ENCODE data around the gene KCNC1. TPM values are rescaled to one million over a fixed set of nuclear protein-coding genes. Genes with fewer than 3 reads are reported as not detected.

Gene KCNC1
- total RNA-seq, 2 experiments from 2014 or later: not detected

GRCh38 chr11:17778352-17778751 is 43.8 kb downstream of the KCNC1 start:
- Mint-ChIP-seq H3K9me3 (no peaks in the 10 kb centered on the region), H3K36me3 (no peaks in the 10 kb centered on the region), H3K27ac (no peak overlapping the region), H3K27me3 (no peaks in the 10 kb centered on the region), H3K4me3 (no peak overlapping the region), H3K4me1 (no peaks in the 10 kb centered on the region)
- no peak for DNase-seq

- Mint-ChIP-seq H3K27ac (no peak overlapping the region), H3K9me3 (no peaks in the 10 kb centered on the region), H3K27me3 (no peaks in the 10 kb centered on the region), H3K36me3 (no peaks in the 10 kb centered on the region), H3K4me3 (no peak overlapping the region), H3K4me1 (no peaks in the 10 kb centered on the region)
- DNase-seq: no peak
These were observed 44.6 kb downstream of the KCNC1 start for GRCh38 chr11:17778956-17779860.

GRCh38 chr11:17779861-17780594 is 45.4 kb downstream of the KCNC1 start:
- Mint-ChIP-seq H3K36me3 (no peaks in the 10 kb centered on the region), H3K4me3 (no peak overlapping the region), H3K27ac (no peak overlapping the region), H3K9me3 (no peaks in the 10 kb centered on the region), H3K27me3 (no peaks in the 10 kb centered on the region), H3K4me1 (no peaks in the 10 kb centered on the region)
- DNase-seq: no peak

- H3K36me3 Mint-ChIP-seq: no peaks in the 10 kb centered on the region
- no peak for DNase-seq
- H3K27me3 Mint-ChIP-seq: no peaks in the 10 kb centered on the region
- H3K4me1 Mint-ChIP-seq: no peaks in the 10 kb centered on the region
- no peak overlapping the region for H3K4me3 Mint-ChIP-seq
- no peaks in the 10 kb centered on the region for H3K9me3 Mint-ChIP-seq
- H3K27ac Mint-ChIP-seq: no peak overlapping the region
These were observed 46.1 kb downstream of the KCNC1 start for GRCh38 chr11:17780668-17781067.

GRCh38 chr11:17781221-17781620 is 46.6 kb downstream of the KCNC1 start:
- Mint-ChIP-seq H3K27me3 (no peaks in the 10 kb centered on the region), H3K36me3 (no peaks in the 10 kb centered on the region), H3K4me1 (no peaks in the 10 kb centered on the region), H3K27ac (no peak overlapping the region), H3K4me3 (no peak overlapping the region), H3K9me3 (no peaks in the 10 kb centered on the region)
- no peak for DNase-seq

GRCh38 chr11:17781626-17782025 is 47.0 kb downstream of the KCNC1 start:
- Mint-ChIP-seq H3K9me3 (no peaks in the 10 kb centered on the region), H3K27ac (no peak overlapping the region), H3K4me1 (no peaks in the 10 kb centered on the region), H3K36me3 (no peaks in the 10 kb centered on the region), H3K4me3 (no peak overlapping the region), H3K27me3 (no peaks in the 10 kb centered on the region)
- no peak for DNase-seq

GRCh38 chr11:17782145-17782544 is 47.6 kb downstream of the KCNC1 start:
- no peaks in the 10 kb centered on the region for H3K27me3 Mint-ChIP-seq
- H3K36me3 Mint-ChIP-seq: no peaks in the 10 kb centered on the region
- H3K9me3 Mint-ChIP-seq: no peaks in the 10 kb centered on the region
- no peak for DNase-seq
- no peak overlapping the region for H3K4me3 Mint-ChIP-seq
- H3K27ac Mint-ChIP-seq: no peak overlapping the region
- no peaks in the 10 kb centered on the region for H3K4me1 Mint-ChIP-seq

GRCh38 chr11:17782603-17783337 is 48.2 kb downstream of the KCNC1 start:
- Mint-ChIP-seq H3K4me3 (no peak overlapping the region), H3K27ac (no peak overlapping the region), H3K27me3 (no peaks in the 10 kb centered on the region), H3K4me1 (no peaks in the 10 kb centered on the region), H3K9me3 (no peaks in the 10 kb centered on the region), H3K36me3 (no peaks in the 10 kb centered on the region)
- DNase-seq: no peak

- Mint-ChIP-seq H3K27ac (no peak overlapping the region), H3K36me3 (peaks cover 4% of the 10 kb centered on the region), H3K9me3 (no peaks in the 10 kb centered on the region), H3K27me3 (no peaks in the 10 kb centered on the region), H3K4me3 (no peak overlapping the region), H3K4me1 (no peaks in the 10 kb centered on the region)
- DNase-seq: no peak
These were observed 49.3 kb downstream of the KCNC1 start for GRCh38 chr11:17783878-17784277.

GRCh38 chr11:17786824-17787525 is 52.4 kb downstream of the KCNC1 start:
- Mint-ChIP-seq H3K4me1 (no peaks in the 10 kb centered on the region), H3K27ac (no peak overlapping the region), H3K27me3 (no peaks in the 10 kb centered on the region), H3K4me3 (no peak overlapping the region), H3K9me3 (no peaks in the 10 kb centered on the region), H3K36me3 (peaks cover 7% of the 10 kb centered on the region)
- no peak for DNase-seq

- Mint-ChIP-seq H3K27me3 (no peaks in the 10 kb centered on the region), H3K4me3 (no peak overlapping the region), H3K27ac (no peak overlapping the region), H3K9me3 (no peaks in the 10 kb centered on the region), H3K4me1 (no peaks in the 10 kb centered on the region), H3K36me3 (peaks cover 7% of the 10 kb centered on the region)
- no peak for DNase-seq
These were observed 53.5 kb downstream of the KCNC1 start for GRCh38 chr11:17788084-17788483.

- DNase-seq: no peak
- no peaks in the 10 kb centered on the region for H3K9me3 Mint-ChIP-seq
- no peaks in the 10 kb centered on the region for H3K27me3 Mint-ChIP-seq
- H3K4me1 Mint-ChIP-seq: no peaks in the 10 kb centered on the region
- no peak overlapping the region for H3K27ac Mint-ChIP-seq
- no peak overlapping the region for H3K4me3 Mint-ChIP-seq
- peaks cover 7% of the 10 kb centered on the region for H3K36me3 Mint-ChIP-seq
These were observed 55.9 kb downstream of the KCNC1 start for GRCh38 chr11:17790453-17790852.

- Mint-ChIP-seq H3K4me3 (no peak overlapping the region), H3K4me1 (no peaks in the 10 kb centered on the region), H3K27me3 (no peaks in the 10 kb centered on the region), H3K36me3 (peaks cover 7% of the 10 kb centered on the region), H3K9me3 (no peaks in the 10 kb centered on the region), H3K27ac (no peak overlapping the region)
- DNase-seq: no peak
These were observed 56.6 kb downstream of the KCNC1 start for GRCh38 chr11:17791144-17791543.

- no peaks in the 10 kb centered on the region for H3K9me3 Mint-ChIP-seq
- H3K36me3 Mint-ChIP-seq: peaks cover 7% of the 10 kb centered on the region
- H3K4me1 Mint-ChIP-seq: no peaks in the 10 kb centered on the region
These were observed 57.6 kb downstream of the KCNC1 start for GRCh38 chr11:17792161-17792560.

More at GRCh38 chr11:17792161-17792560, 57.6 kb downstream of the KCNC1 start:
- DNase-seq: no peak
- Mint-ChIP-seq H3K27me3 (no peaks in the 10 kb centered on the region), H3K4me3 (no peak overlapping the region), H3K27ac (no peak overlapping the region)
